Activated CD8-positive, alpha-beta memory T cell treated with anti-CD3 and anti-CD28 coated beads for 1 hour (primary cell): ENCODE results near the gene KIF6.

Experiments
- DNase-seq, 2 donors: peaks; one replicate each; pipeline ENCODE4 v3.0.0-alpha.2; 2020; ENCODE audit warnings: low read depth in 1 of 2; ENCODE audit errors: extremely low read depth in 1 of 2

KIF6 gene

DNA sequence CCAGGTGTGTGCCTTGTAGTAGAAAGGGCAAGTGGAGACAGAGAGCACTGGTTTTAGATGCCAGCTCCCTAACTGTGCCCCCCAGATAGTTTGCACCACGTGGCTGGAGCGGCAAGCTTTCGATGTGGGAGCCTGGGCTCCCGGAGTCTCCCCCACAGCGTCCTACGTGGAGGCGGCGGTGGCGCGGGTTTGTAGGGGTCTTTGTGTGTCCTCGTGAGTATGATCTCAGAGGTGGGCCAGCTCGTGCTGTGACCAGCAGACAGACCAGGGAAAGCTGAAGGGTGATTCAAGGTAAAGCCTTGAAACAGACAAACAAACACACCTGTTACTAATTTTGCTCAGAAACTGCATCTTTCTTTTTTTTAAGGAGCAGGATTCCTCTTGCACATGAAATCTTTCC, 397.1 kb downstream of the KIF6 start:
- DNase-seq = no peak

DNA sequence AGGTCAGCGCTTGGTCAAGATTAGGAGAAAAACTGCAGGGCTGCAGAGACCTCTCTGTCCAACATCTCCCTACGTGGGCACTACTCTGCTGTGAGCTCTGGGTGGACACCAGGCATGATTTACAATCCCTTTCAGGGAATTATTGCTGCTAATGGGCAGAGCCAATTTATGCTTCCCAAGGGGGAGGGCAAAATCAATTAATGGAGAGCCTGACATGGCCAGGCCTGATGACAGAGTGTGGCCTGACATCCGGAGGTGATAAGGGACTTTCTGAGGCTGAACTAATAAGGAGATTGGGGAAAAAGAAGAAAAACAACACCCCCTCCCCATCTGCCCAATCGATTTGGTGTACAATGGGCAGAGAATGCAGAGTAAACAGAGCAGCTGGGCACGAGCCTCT, 397.7 kb downstream of the KIF6 start:
- no peak for DNase-seq

DNA sequence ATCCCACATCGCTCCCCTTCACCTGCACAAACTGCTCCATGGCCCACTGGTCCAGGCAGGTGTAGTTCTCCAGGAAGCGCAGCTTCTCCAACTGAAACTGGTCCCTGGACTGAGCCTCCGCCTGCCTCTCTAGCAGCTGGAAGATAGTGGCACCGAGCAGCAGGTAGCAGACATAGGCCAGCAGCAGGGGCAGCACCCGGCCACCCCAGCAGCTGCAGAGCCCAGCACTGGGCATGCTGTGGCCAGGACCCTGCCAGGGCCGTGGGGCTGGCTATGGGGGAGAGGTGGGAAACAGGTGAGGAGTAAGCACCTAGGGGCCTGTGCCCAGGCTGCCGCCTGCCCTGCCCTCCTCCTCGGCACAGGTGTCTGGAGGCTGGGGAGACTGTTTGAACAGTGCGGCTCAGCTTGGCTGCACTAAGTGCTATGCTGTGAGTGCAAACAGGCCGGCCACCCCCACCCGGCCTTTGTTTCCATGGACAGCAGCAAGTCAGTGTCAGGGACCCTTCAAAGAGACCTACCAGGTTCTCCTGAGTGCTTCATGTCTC, 402.8 kb downstream of the KIF6 start, which contains the start of gene KCNK16:
KCNK16 (minus strand) TSS at position 397 of the 545 bp plus-strand sequence; CDS start at position 235, 162 bp downstream.
- DNase-seq = no peak

DNA sequence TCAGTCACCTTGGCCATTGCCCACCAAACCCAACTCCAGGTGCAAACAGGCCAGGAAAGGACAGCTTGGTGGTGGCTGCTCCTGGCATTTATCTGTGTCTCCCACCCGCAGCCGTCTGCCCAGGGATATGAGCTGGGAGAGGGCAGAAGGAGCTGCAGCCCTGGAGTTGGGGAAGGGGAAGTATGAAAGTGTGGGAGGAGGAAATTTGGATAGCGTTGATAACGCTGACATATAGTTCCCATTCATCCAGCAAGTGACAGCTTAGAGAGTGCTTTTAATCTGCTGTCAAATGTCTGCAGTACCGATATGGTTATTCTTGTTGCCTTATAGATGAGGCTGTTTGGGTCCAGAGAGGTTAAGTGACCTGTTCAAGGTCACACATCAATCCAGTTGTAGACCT, 403.4 kb downstream of the KIF6 start:
- DNase-seq = no peak

DNA sequence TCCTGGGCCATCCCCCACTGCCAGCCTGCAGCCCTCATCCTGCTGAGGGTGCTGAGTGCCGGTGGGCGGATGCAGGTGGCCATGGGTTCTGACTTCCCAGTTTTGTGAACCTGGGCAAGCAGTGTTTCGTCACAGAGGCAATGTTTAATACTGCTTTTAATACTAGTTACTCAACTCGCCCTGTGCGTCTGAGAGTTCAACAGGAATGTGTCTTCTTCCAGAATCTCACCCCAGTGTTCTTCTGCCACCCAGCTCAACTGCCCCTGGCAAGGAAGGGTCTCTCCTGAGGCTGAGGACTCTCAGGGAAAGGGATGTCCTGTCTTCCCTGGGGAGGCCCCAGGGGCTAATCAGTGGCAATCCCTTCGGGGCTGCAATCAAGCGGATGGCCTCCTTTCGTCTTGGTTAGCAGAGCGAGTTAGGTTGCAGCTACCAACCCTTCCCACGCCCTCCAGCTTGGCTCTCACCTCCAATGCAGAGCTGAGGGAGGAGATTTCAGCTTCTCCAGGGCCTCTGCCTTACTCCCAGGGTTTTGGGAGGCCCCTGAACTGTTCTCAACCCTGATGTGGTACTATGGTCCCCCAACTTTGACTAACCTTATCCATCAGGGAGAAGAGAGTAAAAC, 404.7 kb downstream of the KIF6 start:
- no peak for DNase-seq

DNA sequence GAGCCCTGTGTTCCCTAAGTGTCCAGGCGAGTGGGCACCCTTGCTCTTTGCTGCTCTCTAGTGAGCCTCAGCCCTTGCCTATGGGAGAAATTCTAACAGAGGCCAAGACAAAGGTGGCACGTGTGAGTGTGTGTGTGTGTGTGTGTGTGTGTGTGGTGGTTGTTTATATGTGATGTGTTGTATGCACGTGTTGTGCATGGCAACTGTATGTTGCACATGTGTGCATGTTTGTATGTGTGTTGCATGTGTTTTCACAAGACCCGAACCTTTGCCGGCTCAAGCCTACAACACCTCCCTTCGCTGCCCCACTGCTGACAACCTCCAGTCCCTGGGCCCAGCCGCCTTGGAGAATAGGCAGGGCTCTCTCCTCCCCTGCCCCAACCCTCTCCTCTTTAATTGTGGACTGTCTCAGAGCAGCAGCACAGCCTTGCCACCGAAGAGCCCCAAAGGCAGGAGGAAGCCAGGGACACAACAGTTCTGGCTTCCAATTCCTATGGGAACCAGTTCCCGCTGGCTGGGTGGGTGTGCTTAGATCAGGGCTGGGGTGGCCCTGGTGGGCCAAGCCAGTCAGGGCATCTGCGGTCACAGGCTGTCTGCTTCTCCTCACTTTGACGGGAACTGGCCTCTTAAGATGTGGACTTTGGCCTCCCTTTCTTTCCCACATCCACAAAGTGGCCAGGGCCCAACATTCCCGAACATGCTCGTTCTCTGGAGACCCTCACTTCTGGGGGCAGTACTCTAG, 405.4 kb downstream of the KIF6 start:
- DNase-seq = no peak

DNA sequence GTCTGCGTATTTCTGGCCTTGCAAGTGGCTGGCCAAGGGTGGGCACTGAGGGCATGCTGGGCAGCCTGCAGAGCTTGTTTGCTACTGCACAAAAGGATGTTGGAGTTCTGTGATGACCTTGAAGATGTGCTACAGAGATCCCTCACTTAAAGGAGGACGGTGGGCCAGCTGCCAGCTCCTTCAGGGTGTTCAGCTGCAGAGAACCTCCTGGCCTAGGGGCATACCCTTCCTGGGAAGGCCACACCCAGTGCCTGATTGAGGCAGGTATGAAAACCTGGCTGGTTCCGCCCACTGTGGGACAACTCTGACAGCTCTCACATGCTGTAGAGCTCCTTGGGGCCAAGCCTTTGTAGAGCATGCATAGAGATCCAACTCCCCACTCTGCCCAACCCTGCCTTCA, 408.0 kb downstream of the KIF6 start:
- no peak for DNase-seq

DNA sequence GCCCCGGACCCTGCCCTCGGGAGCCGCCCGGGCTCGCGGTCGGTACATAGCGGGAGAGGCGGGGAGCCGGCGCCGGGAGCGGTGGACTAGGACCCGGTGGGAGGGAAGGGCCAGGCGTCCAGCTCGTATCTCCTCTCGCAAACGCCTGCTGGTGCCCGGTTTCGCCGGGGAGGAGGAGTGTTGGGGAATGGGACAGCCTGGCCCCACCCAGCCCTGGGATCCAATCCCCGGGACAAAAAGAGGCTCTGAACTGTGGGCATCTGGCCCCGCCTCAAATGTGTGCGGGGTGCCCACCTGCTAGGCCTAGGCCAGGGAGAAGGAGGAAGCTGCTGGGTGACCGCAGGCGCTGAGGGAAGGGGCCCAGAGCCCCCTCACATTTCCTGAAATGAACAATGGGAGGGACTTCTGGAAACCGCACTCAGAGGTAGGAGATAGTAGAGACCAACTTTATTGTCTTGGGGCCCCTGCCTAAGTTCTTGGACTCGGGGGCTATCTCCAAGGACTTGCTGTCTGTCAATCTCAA, 410.9 kb downstream of the KIF6 start, which contains the start of gene KCNK17:
KCNK17 (minus strand) TSS at position 147 of the 523 bp plus-strand sequence; CDS start at position 48, 99 bp downstream.
- no peak for DNase-seq

DNA sequence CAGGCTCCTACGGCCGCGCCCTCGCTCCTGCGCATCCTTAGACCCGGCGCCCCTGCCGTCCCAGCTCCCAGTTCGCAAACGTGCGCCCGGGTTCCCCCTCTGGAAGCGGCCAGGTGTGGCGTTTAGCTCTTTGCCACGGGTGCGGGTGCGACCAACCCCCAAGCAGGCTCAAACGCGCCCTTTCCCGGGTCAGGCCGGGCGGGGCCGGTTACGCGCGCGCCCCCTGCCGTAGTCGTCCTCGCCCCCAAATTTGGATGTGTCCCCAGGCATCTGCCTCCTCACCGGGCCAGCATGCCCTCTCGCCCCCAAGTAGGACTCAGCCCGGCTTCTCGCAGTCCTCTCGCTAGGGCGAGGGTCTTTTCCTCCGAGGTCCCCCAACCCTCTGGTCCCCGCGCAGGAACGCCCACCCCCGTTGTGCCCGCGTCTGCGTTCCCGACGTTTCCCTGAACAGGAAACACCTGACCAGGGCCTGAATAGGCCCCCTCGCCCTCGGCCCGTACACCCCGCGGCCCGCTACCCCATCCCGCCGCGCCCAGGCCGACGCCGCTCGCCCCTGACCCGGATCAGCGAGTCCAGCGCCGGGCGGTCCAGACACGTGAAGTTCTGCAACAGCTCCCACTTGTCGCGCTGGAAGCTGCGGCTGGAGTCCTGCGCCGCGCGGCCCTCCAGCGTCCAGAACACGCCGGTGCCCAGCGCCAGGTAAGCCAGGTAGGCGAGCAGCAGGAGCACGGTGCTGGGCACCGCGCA, 411.5 kb downstream of the KIF6 start:
- DNase-seq = no peak

DNA sequence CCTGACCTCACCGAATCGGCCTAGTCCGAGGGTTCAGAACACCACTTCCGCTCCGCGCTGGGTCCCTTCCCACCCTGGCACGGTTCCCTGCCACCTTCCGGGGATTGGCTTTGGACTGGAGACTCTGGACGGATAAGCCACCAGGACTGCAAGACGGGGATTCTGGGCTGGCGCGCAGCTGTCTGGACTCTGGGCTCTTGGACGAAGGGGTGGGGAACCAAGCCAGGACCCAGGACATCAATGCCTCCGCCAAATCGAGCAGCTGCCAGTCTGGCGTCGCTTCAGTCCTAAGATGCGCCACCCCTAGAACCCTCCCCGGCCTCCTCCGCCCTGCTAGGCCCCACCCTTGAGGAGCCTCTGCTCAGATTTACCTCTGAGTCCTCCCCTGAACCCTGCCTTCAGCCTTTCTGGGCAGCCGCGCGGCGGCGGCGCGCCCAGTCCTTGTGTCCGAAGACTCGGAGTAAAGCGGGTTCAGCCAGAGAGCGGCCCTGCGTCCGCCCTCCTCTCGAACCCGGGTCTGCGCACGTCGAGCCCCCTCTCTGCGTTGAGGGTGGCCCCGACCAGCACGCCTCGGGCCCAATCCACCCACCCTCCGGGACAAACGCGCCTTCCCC, 412.2 kb downstream of the KIF6 start:
- no peak for DNase-seq

DNA sequence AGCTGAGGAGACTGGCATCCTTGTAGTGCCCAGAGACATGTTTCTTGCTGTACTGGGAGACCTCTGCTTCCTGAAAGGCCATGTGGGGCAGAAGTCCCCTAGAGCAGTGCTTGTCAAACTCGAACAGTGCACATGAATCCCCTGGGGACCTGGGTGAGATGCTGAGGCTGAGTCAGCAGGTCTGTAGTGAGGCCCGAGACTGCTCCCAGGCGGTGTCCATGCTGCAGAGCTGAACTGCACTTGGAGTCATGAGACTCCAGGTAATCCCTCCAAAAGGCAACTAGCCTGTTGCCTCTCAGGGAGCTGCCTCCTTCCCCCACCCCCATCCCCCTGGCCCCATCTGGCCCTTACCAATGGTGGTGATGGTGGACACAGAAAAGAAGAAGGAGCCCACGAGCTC, 414.7 kb downstream of the KIF6 start:
- DNase-seq = no peak

DNA sequence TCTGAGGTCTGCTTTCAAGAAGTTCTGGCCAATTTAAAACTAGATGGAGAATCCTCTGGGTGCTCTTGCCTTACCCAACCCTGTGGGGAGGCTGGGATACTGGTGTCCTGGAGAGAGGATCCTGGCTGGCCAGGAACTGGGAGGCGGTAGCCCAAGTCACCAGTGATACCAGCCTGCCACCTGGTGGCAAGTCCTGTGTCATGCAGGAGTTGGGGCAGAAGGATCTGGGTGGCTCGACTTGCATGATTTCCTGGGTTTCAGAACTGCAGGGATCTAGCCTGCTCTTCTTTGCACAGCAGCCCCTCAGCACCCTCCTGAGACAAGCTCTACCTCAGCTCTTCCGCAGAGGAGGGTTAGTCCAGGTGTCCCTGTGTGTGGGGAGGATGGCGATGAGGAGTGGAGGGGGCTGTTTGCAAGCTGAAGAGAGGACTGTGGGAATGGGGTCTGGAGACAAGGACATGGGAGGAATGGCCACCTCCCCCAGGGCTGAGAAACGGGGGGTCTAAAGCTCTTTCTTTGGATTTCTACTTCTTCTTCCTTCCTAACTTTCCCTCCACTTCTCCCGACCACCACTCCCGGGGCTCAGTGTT, 415.2 kb downstream of the KIF6 start:
- peak in 1 of 2 donors; percentile 16 for DNase-seq

DNA sequence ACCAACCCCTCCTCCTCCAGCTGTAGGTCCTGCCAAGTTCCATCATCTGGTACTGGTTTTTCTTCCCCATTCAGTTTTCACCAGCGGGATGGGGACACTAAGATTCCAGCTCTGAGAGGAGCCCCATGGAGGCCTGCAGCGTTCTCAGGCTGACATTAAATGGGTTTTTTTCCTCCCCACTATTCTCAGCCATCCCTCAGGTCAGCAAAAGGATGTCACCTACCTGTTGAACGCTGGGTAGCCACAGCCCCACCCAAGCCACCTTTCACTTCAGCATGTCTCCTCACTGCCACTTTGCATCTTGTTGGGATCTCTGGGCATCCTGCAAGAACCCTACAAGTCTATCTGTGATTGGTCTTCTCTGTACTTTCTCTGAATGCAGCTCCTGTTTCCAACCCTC, 417.7 kb downstream of the KIF6 start:
- no peak for DNase-seq

DNA sequence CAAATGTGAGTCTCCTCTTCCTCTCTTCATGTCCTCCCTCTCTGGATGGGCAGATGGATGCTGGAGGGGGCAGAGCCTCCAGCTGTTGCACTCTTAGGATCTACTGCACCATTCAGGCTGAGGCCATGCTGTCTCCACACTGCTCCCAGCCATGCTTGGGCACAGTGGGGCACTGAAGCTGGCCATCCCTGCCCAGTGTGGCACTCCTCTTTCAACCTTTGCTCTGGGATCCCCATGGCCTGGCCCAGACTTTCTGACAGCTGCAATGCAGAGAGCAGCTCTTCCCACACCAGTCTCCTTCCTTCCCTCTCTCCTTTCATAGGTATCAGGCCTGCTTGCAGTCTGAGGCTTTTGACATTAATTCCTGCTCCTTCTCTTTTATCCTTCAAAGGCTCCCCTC, 420.3 kb downstream of the KIF6 start:
- no peak for DNase-seq

DNA sequence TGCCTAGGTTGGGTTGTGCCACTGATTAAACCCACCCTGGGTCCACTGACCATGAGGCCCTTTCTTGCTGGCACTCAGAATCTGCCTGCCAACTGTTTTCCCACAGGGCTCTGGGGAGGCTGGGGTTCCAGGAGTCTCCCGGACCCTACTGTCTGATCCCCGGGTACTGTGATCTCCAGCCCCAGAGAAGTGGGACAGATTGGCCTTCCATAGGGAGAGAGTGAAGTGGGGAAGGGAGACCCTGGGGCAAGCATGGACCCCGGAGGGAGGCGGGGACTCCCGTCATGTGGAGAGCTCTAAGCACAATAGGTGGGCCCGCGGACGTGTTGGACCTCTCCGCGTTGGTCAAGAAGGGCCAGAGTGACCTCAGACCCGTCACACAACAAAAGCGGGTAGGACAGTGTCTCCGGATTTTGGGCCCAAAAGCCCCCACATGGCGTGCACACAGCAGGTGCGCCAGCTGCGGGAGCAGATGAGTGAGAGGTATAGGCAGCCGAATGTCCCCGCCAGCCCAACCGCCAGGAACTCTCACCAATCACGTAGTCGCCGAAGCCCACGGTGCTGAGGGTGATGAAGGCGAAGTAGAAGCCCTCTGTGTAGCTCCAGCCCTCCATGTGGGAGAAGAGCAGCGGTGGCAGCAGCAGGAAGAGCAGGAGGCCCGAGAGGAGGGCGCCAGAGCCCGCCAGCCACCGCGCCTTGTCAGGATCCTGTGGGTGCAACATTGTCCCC, 421.6 kb downstream of the KIF6 start:
- no peak for DNase-seq

DNA sequence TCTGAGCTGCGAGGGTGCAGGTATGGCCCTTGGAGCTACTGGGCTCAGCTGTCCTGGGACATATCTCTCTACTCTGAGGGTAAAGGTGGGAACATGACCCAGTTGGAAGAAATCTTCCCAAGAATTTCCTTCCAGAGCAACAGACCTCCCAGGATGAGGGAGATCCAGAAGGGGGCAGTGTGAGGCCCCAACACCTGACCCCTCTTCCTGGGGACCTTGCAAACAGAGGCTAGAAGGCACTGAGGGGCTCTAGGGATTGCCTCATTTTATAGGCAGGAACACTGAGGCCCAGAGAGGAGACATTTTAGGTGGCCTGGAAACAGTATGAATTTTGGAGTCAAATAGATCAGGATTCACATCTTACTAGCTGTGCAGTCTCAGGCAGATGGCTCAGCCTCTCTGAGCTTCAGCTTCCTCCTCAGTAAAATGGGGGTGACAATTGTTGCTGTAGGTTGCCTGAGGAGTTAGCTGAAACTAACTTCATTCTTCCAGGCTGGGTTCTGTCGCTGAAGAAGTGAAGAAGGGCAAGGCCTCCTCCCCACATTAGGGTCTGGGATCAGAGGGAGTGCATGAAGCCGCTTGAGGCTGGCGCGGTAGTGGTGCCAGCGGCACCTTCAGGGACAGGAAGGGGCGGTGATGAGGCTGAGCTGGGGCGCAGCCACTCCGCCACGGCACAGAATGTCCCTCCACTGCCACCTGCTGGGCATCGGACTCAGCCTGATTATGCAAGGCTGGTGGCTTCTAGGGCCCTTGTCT, 422.4 kb downstream of the KIF6 start:
- peak; percentile 58 to 77 for DNase-seq

DNA sequence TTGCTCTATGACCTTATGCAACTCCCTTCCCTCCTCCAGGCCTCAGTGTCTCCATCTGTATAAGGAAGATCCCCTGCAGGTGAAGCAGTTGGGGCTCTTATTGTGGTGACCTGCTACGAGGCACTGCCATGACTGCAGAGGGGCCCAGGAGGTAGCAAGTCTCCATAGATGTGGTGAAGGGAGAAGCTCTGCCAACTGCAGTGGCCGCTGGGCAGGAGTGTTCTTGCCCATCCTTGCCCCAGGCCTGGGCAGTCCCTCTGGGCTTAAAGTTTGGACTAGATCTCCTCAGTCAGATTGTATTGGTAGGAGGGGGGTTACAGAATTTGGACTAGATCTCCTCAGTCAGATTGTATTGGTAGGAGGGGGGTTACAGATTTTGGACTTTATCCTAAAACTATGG, 423.2 kb downstream of the KIF6 start:
- DNase-seq = no peak

DNA sequence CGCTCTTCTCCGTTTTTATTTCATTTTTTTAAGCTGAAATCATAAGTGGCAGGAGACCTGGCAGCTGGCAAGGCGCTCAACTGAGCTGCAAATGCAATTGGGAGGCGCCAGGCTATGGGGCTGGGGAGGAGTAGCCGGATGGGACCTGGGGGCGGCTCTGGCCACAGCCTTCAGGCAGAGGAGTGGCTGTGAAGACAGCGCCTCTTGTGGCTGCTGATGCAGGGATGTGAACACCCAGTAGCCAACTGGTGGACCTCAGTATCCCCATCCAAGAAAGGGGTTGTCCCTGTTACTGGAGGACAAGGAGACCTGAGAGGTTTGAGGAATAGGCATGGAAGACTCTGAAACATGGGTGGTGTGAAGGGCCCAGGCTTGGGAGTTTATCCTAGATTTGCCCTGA, 423.6 kb downstream of the KIF6 start:
- DNase-seq = no peak

DNA sequence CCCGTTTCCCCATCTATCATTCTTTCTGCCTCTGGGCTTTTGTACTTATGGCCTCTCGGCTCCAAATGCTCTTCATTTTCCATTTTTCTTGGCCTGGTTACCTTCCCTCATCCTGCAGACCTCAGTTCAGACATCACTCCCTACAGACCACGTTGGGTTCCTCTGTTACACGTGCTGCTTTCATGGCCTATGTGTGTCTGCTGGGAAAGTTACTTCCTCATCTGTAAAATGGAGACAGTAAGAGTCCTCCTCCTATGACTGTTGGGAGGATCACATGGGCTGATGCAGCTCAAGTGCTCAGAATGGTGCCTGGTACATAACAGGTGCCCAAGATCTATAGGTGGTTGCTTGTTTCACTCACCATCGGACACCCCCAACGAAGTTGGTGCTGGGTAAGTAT, 424.5 kb downstream of the KIF6 start:
- no peak for DNase-seq
